GM21723 (cell line): ENCODE data around the gene GRM8.

Source experiments
- ATAC-seq: cut with Tn5 transposase; IDR thresholded peaks from one replicate; pipeline ENCODE4 v1.9.1; 2021; ENCODE audit warnings: mild to moderate bottlenecking, moderate library complexity; ENCODE audit not compliant: unreplicated experiment

Gene GRM8

GRCh38 chr7:127231415-127231814, 21.3 kb downstream of the GRM8 start:
- ATAC-seq, result no peak

GRCh38 chr7:127230192-127230925, 22.4 kb downstream of the GRM8 start:
- ATAC-seq, result no peak

GRCh38 chr7:127226685-127227374, 25.9 kb downstream of the GRM8 start:
- ATAC-seq, result no peak

GRCh38 chr7:127221731-127222130, 31.0 kb downstream of the GRM8 start:
- ATAC-seq, result no peak

- ATAC-seq, result no peak
Measured at GRCh38 chr7:127214956-127215718, 37.6 kb downstream of the GRM8 start.

GRCh38 chr7:127209886-127210285, 42.9 kb downstream of the GRM8 start:
- ATAC-seq, result no peak

- ATAC-seq, result no peak
Measured at GRCh38 chr7:127208860-127209259, 43.9 kb downstream of the GRM8 start.

GRCh38 chr7:127208351-127208750, 44.4 kb downstream of the GRM8 start:
- no peak for ATAC-seq

GRCh38 chr7:127207806-127208205, 44.9 kb downstream of the GRM8 start:
- no peak for ATAC-seq

GRCh38 chr7:127207230-127207629, 45.5 kb downstream of the GRM8 start:
- ATAC-seq, result no peak

- no peak for ATAC-seq
Measured at GRCh38 chr7:127194571-127194970, 58.2 kb downstream of the GRM8 start.

- ATAC-seq, result no peak
Measured at GRCh38 chr7:127189886-127190285, 62.9 kb downstream of the GRM8 start.

GRCh38 chr7:127189074-127189473, 63.7 kb downstream of the GRM8 start:
- no peak for ATAC-seq

GRCh38 chr7:127187740-127188139, 65.0 kb downstream of the GRM8 start:
- ATAC-seq, result no peak

GRCh38 chr7:127186686-127187085, 66.1 kb downstream of the GRM8 start:
- ATAC-seq, result no peak

- no peak for ATAC-seq
Measured at GRCh38 chr7:127177156-127177555, 75.6 kb downstream of the GRM8 start.

GRCh38 chr7:127162366-127162765, 90.4 kb downstream of the GRM8 start:
- ATAC-seq, result no peak

GRCh38 chr7:127158659-127159058, 94.1 kb downstream of the GRM8 start:
- peak; percentile 59 for ATAC-seq

GRCh38 chr7:127154958-127155357, 97.8 kb downstream of the GRM8 start:
- no peak for ATAC-seq

GRCh38 chr7:127154101-127154500, 98.6 kb downstream of the GRM8 start:
- ATAC-seq, result no peak

GRCh38 chr7:127153315-127153714, 99.4 kb downstream of the GRM8 start:
- no peak for ATAC-seq

GRCh38 chr7:127152423-127152822, 100.3 kb downstream of the GRM8 start:
- no peak for ATAC-seq
